ENCODE data around the gene MTMR4. TPM values are rescaled to one million over a fixed set of nuclear protein-coding genes. Genes with fewer than 3 reads are reported as not detected.

MTMR4 gene
- polyA plus RNA-seq, 3 donors, result 7.2 to 20.7 (median 8.4) TPM

DNA sequence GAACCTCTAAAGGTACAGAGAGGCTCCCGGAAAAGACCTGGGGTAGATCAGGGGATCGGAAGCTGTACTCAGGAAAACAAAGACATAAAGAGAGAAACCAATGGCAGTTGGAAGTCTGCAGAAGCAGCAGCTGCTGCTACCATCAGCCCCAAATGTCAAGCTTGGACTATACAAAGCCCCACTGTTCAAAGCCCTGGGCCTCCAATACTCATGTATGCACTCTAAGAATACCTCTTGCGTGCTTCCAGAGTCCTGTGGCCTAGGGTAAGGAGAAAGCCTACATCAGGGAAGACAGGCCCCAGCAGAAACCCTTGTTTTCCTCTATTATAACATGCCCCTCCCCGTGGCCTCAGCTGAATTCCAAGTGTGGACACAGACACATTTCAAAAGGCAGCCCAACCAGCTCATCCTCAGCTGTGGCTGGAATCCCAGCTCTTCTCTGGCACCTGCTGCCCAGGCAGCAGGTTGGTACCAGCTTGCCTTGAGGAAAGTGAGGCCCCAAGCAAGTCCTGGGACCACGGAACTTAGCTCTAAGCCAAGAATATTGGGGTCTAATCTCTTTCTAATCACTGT lies 19.3 kb upstream of the MTMR4 start:
- H3K4me3 ChIP-seq (replicated peaks in 1 of 3; ENCODE audit: low read depth in 2 of 3, low read length in 3 of 3), result peak overlapping the region in 1 of 3 experiments; percentile 42
- Mint-ChIP-seq H3K9me3 (peaks cover 0 to 2% (median 0%) of the 10 kb centered on the region in 7 donors), H3K4me1 (peaks cover 49% of the 10 kb centered on the region), H3K27ac (peak overlapping the region in 6 of 7 donors; percentile 93 to 98 (median 96)), H3K4me3 (peak overlapping the region in 1 of 2 donors; percentile 48), H3K36me3 (peaks cover 2 to 14% of the 10 kb centered on the region in 2 donors), H3K27me3 (ENCODE audit: low read depth in 3 of 3) (peaks cover 34 to 44% (median 37%) of the 10 kb centered on the region in 3 donors)
- no peaks in the 10 kb centered on the region for H4K20me1 ChIP-seq (ENCODE audit: insufficient read depth, low read length)
- peak overlapping the region; percentile 72 to 87 for H3K27ac ChIP-seq (ENCODE audit: low read depth in 1 of 2, low read length in 2 of 2)
- 100% methylated on average over 4 of the region's 5 CpGs for WGBS (ENCODE audit: insufficient coverage)
- H3K36me3 ChIP-seq (replicated peaks in 1 of 2; ENCODE audit: control insufficient read depth in 1 of 2, insufficient read depth in 2 of 2, low read length in 2 of 2), result no peaks in the 10 kb centered on the region
- no peak overlapping the region for H3K4me2 ChIP-seq (replicated peaks; ENCODE audit: extremely low read depth, low read length, poor library complexity, severe bottlenecking)
- no peaks in the 10 kb centered on the region for H3K9me3 ChIP-seq (replicated peaks in 1 of 2; ENCODE audit: control insufficient read depth in 1 of 2, insufficient read depth in 1 of 2, low read length in 2 of 2)
- no peaks in the 10 kb centered on the region for H3K79me2 ChIP-seq (ENCODE audit: insufficient read depth, low read length)
- TF ChIP-seq, protein P1, sequence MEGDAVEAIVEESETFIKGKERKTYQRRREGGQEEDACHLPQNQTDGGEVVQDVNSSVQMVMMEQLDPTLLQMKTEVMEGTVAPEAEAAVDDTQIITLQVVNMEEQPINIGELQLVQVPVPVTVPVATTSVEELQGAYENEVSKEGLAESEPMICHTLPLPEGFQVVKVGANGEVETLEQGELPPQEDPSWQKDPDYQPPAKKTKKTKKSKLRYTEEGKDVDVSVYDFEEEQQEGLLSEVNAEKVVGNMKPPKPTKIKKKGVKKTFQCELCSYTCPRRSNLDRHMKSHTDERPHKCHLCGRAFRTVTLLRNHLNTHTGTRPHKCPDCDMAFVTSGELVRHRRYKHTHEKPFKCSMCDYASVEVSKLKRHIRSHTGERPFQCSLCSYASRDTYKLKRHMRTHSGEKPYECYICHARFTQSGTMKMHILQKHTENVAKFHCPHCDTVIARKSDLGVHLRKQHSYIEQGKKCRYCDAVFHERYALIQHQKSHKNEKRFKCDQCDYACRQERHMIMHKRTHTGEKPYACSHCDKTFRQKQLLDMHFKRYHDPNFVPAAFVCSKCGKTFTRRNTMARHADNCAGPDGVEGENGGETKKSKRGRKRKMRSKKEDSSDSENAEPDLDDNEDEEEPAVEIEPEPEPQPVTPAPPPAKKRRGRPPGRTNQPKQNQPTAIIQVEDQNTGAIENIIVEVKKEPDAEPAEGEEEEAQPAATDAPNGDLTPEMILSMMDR (IDR thresholded peaks at IDR 0.05), result no peak
- no peak overlapping the region for H3K9ac ChIP-seq (ENCODE audit: insufficient read depth, low read length, poor library complexity, severe bottlenecking)
- no peak overlapping the region for H2AFZ ChIP-seq (ENCODE audit: insufficient read depth, low read depth, low read length, poor library complexity, severe bottlenecking)
- peaks cover 45 to 53% of the 10 kb centered on the region in 2 donors for H3K4me1 ChIP-seq (ENCODE audit: control insufficient read depth in 1 of 2, insufficient read depth in 2 of 2, low read length in 2 of 2)
- intact Hi-C loops (cut with micrococcal nuclease), result no loop called here
- peaks cover 4 to 31% of the 10 kb centered on the region in 2 donors for H3K27me3 ChIP-seq (ENCODE audit: control insufficient read depth in 2 of 2, insufficient read depth in 2 of 2, low read length in 2 of 2)
- DNase-seq, result no peak

DNA sequence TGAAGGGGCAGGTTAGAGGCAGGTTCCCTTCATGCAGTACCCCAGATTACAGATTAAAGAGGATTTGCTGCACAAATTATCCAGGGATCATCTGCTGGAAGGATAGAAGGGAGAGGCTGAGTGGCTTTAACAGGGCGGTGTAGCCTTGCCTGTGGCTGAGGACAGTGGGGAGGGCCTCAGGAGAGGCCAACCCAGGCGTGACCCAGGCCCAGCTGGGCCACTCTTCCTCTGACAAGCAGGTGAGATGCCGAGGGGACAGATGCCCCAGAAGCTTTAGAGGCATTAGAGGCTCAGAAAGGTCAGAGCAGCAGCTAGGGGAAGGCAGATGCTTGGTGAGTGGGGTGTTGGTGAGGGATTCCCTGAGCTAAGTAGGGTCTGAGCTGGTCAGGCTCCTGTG lies 18.1 kb upstream of the MTMR4 start:
- peaks cover 43 to 51% of the 10 kb centered on the region in 2 donors for H3K4me1 ChIP-seq (ENCODE audit: control insufficient read depth in 1 of 2, insufficient read depth in 2 of 2, low read length in 2 of 2)
- Mint-ChIP-seq H3K9me3 (peaks cover 0 to 2% (median 0%) of the 10 kb centered on the region in 7 donors), H3K4me3 (peak overlapping the region; percentile 66 to 83), H3K27me3 (ENCODE audit: low read depth in 3 of 3) (peaks cover 35 to 46% (median 42%) of the 10 kb centered on the region in 3 donors), H3K27ac (peak overlapping the region in 2 of 7 donors; percentile 30 to 66), H3K36me3 (peaks cover 2 to 14% of the 10 kb centered on the region in 2 donors), H3K4me1 (peaks cover 50% of the 10 kb centered on the region)
- H2AFZ ChIP-seq (ENCODE audit: insufficient read depth, low read depth, low read length, poor library complexity, severe bottlenecking), result peak overlapping the region; percentile 74
- no peaks in the 10 kb centered on the region for H3K9me3 ChIP-seq (replicated peaks in 1 of 2; ENCODE audit: control insufficient read depth in 1 of 2, insufficient read depth in 1 of 2, low read length in 2 of 2)
- H3K79me2 ChIP-seq (ENCODE audit: insufficient read depth, low read length), result no peaks in the 10 kb centered on the region
- no peak overlapping the region for H3K9ac ChIP-seq (ENCODE audit: insufficient read depth, low read length, poor library complexity, severe bottlenecking)
- H3K4me3 ChIP-seq (replicated peaks in 1 of 3; ENCODE audit: low read depth in 2 of 3, low read length in 3 of 3), result peak overlapping the region in 1 of 3 experiments; percentile 70
- no peaks in the 10 kb centered on the region for H3K36me3 ChIP-seq (replicated peaks in 1 of 2; ENCODE audit: control insufficient read depth in 1 of 2, insufficient read depth in 2 of 2, low read length in 2 of 2)
- TF ChIP-seq, protein P1 (IDR thresholded peaks at IDR 0.05), result no peak
- H3K27ac ChIP-seq (ENCODE audit: low read depth in 1 of 2, low read length in 2 of 2), result no peak overlapping the region
- H4K20me1 ChIP-seq (ENCODE audit: insufficient read depth, low read length), result no peaks in the 10 kb centered on the region
- 86% methylated on average over 2 of the region's 3 CpGs for WGBS (ENCODE audit: insufficient coverage)
- peaks cover 4 to 31% of the 10 kb centered on the region in 2 donors for H3K27me3 ChIP-seq (ENCODE audit: control insufficient read depth in 2 of 2, insufficient read depth in 2 of 2, low read length in 2 of 2)
- no peak for DNase-seq
- peak overlapping the region; percentile 85 for H3K4me2 ChIP-seq (replicated peaks; ENCODE audit: extremely low read depth, low read length, poor library complexity, severe bottlenecking)
- intact Hi-C loops (cut with micrococcal nuclease), result no loop called here

All from CD14-positive monocyte (primary cell).